ENCODE data around the gene ERCC1. TPM values are rescaled to one million over a fixed set of nuclear protein-coding genes. Genes with fewer than 3 reads are reported as not detected.
"Not testable (repeated sequence)": the region's sequence is repeated elsewhere in the genome, so short reads cannot be mapped to it uniquely, and the experiment has no call there.

The ERCC1 gene
- total RNA-seq, 1 experiment from 2014 or later: 57.3 TPM

- TF ChIP-seq EZH2phosphoT487 (IDR thresholded peaks at IDR 0.05; ENCODE audit: borderline replicate concordance, low read length) (no peak), CTCF (conservative IDR thresholded peaks at IDR 0.05; ENCODE audit: low read depth, low read length) (no peak), EZH2 (IDR thresholded peaks at IDR 0.05; ENCODE audit: low read length, unreplicated experiment) (no peak)
- Histone ChIP-seq H3K9me2 (replicated peaks; ENCODE audit: low read length) (no peaks in the 10 kb centered on the region), H3K27me3 (ENCODE audit: low read length) (no peaks in the 10 kb centered on the region), H3K9me3 (ENCODE audit: low read length) (no peaks in the 10 kb centered on the region), H4K20me1 (ENCODE audit: low read length) (no peaks in the 10 kb centered on the region), H3K9ac (ENCODE audit: low read length) (no peak overlapping the region), H2AFZ (ENCODE audit: low read length) (no peak overlapping the region), H3K36me3 (ENCODE audit: low read depth, low read length) (no peaks in the 10 kb centered on the region), H3K4me1 (ENCODE audit: insufficient read depth, low read length) (peaks cover 4% of the 10 kb centered on the region; the same call in 1 of the 2 replicates), H3F3A (ENCODE audit: low read length, unreplicated experiment) (no peaks in the 10 kb centered on the region), H3K79me2 (ENCODE audit: low read length) (no peaks in the 10 kb centered on the region), H3K4me3 (ENCODE audit: low read length) (no peak overlapping the region), H3K27ac (ENCODE audit: low read length) (no peak overlapping the region), H3K4me2 (ENCODE audit: low read length) (no peak overlapping the region)
- ChIA-PET CTCF (interaction anchor here (1.0 kb wide), 1 partner anchor 41 kb away, joined by 5 read pairs; no protein-coding TSS in a partner anchor), POLR2A (ENCODE audit: unreplicated experiment) (no interaction called here)
- no peak for ATAC-seq
- DNase-seq: no peak
- BruUV-seq (replicated peaks): no TSS peak
- intact Hi-C loops (cut with micrococcal nuclease): no loop called here
Observed at GRCh38 chr19:45437328-45437727, 13.6 kb upstream of the ERCC1 start.

- intact Hi-C loops (cut with micrococcal nuclease): not testable (repeated sequence)
Observed at GRCh38 chr19:45432543-45432942, 8.8 kb upstream of the ERCC1 start.

DNA sequence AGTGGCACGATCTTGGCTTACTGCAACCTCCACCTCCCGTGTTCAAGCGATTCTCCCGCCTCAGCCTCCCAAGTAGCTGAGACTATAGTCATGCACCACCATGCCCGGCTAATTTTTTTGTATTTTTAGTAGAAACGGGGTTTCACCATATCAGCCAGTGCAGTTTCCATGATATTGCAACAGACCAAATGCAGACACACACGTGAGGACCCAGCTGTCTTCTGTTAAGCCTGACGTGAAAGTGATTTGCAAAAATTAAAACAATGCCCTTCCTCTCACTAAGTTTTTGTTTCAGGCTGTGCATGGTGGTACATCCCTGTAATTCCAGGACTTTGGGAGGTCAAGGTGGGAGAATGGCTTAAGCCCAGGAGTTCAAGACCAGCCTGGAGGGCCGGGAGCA is 7.3 kb upstream of the ERCC1 start:
- H3K27me3 ChIP-seq (ENCODE audit: low read length); POLR2A ChIA-PET (ENCODE audit: unreplicated experiment); H3K79me2 ChIP-seq (ENCODE audit: low read length); ATAC-seq; intact Hi-C loops (cut with micrococcal nuclease); H3K4me1 ChIP-seq (ENCODE audit: insufficient read depth, low read length); H3K9me2 ChIP-seq (replicated peaks; ENCODE audit: low read length); H3K27ac ChIP-seq (ENCODE audit: low read length); CTCF ChIA-PET; H3K9me3 ChIP-seq (ENCODE audit: low read length); H3K36me3 ChIP-seq (ENCODE audit: low read depth, low read length); BruUV-seq (replicated peaks); H3K9ac ChIP-seq (ENCODE audit: low read length); H2AFZ ChIP-seq (ENCODE audit: low read length); DNase-seq; H3K4me3 ChIP-seq (ENCODE audit: low read length); H4K20me1 ChIP-seq (ENCODE audit: low read length); H3F3A ChIP-seq (ENCODE audit: low read length, unreplicated experiment); H3K4me2 ChIP-seq (ENCODE audit: low read length): not testable (repeated sequence)

More at GRCh38 chr19:45432543-45432942, 8.8 kb upstream of the ERCC1 start:
- H3F3A ChIP-seq (ENCODE audit: low read length, unreplicated experiment); H4K20me1 ChIP-seq (ENCODE audit: low read length); H2AFZ ChIP-seq (ENCODE audit: low read length); DNase-seq; H3K4me3 ChIP-seq (ENCODE audit: low read length); H3K36me3 ChIP-seq (ENCODE audit: low read depth, low read length); H3K9me3 ChIP-seq (ENCODE audit: low read length); BruUV-seq (replicated peaks); H3K4me2 ChIP-seq (ENCODE audit: low read length); H3K79me2 ChIP-seq (ENCODE audit: low read length); CTCF ChIA-PET; H3K27ac ChIP-seq (ENCODE audit: low read length); H3K4me1 ChIP-seq (ENCODE audit: insufficient read depth, low read length); ATAC-seq; POLR2A ChIA-PET (ENCODE audit: unreplicated experiment); H3K9me2 ChIP-seq (replicated peaks; ENCODE audit: low read length); H3K9ac ChIP-seq (ENCODE audit: low read length); H3K27me3 ChIP-seq (ENCODE audit: low read length): not testable (repeated sequence)

- H3K9ac ChIP-seq (ENCODE audit: low read length); H3K36me3 ChIP-seq (ENCODE audit: low read depth, low read length); ATAC-seq; DNase-seq; H3K4me2 ChIP-seq (ENCODE audit: low read length); H3K27me3 ChIP-seq (ENCODE audit: low read length); H2AFZ ChIP-seq (ENCODE audit: low read length); H4K20me1 ChIP-seq (ENCODE audit: low read length); H3K9me2 ChIP-seq (replicated peaks; ENCODE audit: low read length); H3K79me2 ChIP-seq (ENCODE audit: low read length); H3F3A ChIP-seq (ENCODE audit: low read length, unreplicated experiment); CTCF ChIA-PET; POLR2A ChIA-PET (ENCODE audit: unreplicated experiment); BruUV-seq (replicated peaks); H3K4me3 ChIP-seq (ENCODE audit: low read length); intact Hi-C loops (cut with micrococcal nuclease); H3K27ac ChIP-seq (ENCODE audit: low read length); H3K9me3 ChIP-seq (ENCODE audit: low read length); H3K4me1 ChIP-seq (ENCODE audit: insufficient read depth, low read length): not testable (repeated sequence)
Observed at GRCh38 chr19:45429896-45430295, 6.2 kb upstream of the ERCC1 start.

All from PC-3 (cell line).